Hematopoietic multipotent progenitor cell treated with erythropoietin and hydrocortisone succinate and interleukin-3 and kit ligand, for 15 days (in vitro differentiated cells): Measurements from ENCODE around the gene RBKS.
"Not testable (repeated sequence)": the region's sequence is repeated elsewhere in the genome, so short reads cannot be mapped to it uniquely, and the experiment has no call there.

Experiments
- DNase-seq: peaks from one replicate; pipeline ENCODE4 v3.0.0-alpha.2; 2015; ENCODE audit warnings: low spot score

The RBKS gene

GRCh38 chr2:27762951-27763906 is 127.0 kb downstream of the RBKS start:
- no peak for DNase-seq

GRCh38 chr2:27756544-27757498 is 133.4 kb downstream of the RBKS start:
- no peak for DNase-seq

GRCh38 chr2:27756091-27756490 is 134.1 kb downstream of the RBKS start:
- no peak for DNase-seq

- no peak for DNase-seq
Measured at GRCh38 chr2:27754831-27755230, 135.4 kb downstream of the RBKS start.

GRCh38 chr2:27754138-27754588 is 136.0 kb downstream of the RBKS start:
- peak; percentile 27 for DNase-seq

- DNase-seq: no peak
Measured at GRCh38 chr2:27752551-27753237, 137.5 kb downstream of the RBKS start.

- DNase-seq: no peak
Measured at GRCh38 chr2:27751377-27751776, 138.8 kb downstream of the RBKS start.

GRCh38 chr2:27748803-27749554 is 141.2 kb downstream of the RBKS start:
- DNase-seq: not testable (repeated sequence)

GRCh38 chr2:27747827-27748352 is 142.3 kb downstream of the RBKS start:
- no peak for DNase-seq

- no peak for DNase-seq
Measured at GRCh38 chr2:27746325-27746724, 143.9 kb downstream of the RBKS start.

GRCh38 chr2:27745494-27745893 is 144.7 kb downstream of the RBKS start:
- DNase-seq: not testable (repeated sequence)

- DNase-seq: no peak
Measured at GRCh38 chr2:27742571-27742970, 147.6 kb downstream of the RBKS start.

- DNase-seq: no peak
Measured at GRCh38 chr2:27741673-27742072, 148.5 kb downstream of the RBKS start.

GRCh38 chr2:27739058-27739373 is 151.2 kb downstream of the RBKS start:
- no peak for DNase-seq

- no peak for DNase-seq
Measured at GRCh38 chr2:27738349-27739057, 151.7 kb downstream of the RBKS start.

- DNase-seq: no peak
Measured at GRCh38 chr2:27737676-27738348, 152.4 kb downstream of the RBKS start.

- DNase-seq: no peak
Measured at GRCh38 chr2:27736890-27737204, 153.3 kb downstream of the RBKS start.

- DNase-seq: no peak
Measured at GRCh38 chr2:27736031-27736889, 153.9 kb downstream of the RBKS start.

- no peak for DNase-seq
Measured at GRCh38 chr2:27735263-27735904, 154.8 kb downstream of the RBKS start.
